Astrocyte of the cerebellum (primary cell): ENCODE measurements around the gene FOLR2.

Experiments used
- DNase-seq: peaks from one replicate; pipeline ENCODE4 v3.0.0-alpha.2; 2011; ENCODE audit warnings: low read depth
- H3K4me3 ChIP-seq: 2 replicates; pipeline ENCODE4 v1.5.1; 2011; ENCODE audit warnings: mild to moderate bottlenecking, low read depth, low read length, moderate library complexity
- in situ Hi-C: cut with HindIII; loops from 2 replicates; pipeline ENCODE4 v1.10.0; 2017; ENCODE audit warnings: low sequenced_read_pairs
- TF ChIP-seq, protein P1 (sequence below): IDR thresholded peaks from 2 replicates; pipeline ENCODE4 v1.5.1; 2012; ENCODE audit warnings: low read length, low read depth, moderate library complexity, mild to moderate bottlenecking; ENCODE audit errors: missing control alignments

Gene FOLR2

GRCh38 chr11:72244060-72244360, 27.4 kb downstream of the FOLR2 start, which contains the start of gene PHOX2A:
TSS of gene PHOX2A (minus strand) at chr11:72244176. CDS start at chr11:72244004, 172 bp downstream.
- in situ Hi-C loops: loop anchor here (10.0 kb wide), 1 partner anchor 101 kb away; no protein-coding TSS in a partner anchor
- DNase-seq: no peak
- TF ChIP-seq, protein P1, sequence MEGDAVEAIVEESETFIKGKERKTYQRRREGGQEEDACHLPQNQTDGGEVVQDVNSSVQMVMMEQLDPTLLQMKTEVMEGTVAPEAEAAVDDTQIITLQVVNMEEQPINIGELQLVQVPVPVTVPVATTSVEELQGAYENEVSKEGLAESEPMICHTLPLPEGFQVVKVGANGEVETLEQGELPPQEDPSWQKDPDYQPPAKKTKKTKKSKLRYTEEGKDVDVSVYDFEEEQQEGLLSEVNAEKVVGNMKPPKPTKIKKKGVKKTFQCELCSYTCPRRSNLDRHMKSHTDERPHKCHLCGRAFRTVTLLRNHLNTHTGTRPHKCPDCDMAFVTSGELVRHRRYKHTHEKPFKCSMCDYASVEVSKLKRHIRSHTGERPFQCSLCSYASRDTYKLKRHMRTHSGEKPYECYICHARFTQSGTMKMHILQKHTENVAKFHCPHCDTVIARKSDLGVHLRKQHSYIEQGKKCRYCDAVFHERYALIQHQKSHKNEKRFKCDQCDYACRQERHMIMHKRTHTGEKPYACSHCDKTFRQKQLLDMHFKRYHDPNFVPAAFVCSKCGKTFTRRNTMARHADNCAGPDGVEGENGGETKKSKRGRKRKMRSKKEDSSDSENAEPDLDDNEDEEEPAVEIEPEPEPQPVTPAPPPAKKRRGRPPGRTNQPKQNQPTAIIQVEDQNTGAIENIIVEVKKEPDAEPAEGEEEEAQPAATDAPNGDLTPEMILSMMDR: no peak
- peak within 1 kb of the TSS; percentile 9 for H3K4me3 ChIP-seq

GRCh38 chr11:72244361-72245262, 28.0 kb downstream of the FOLR2 start:
- TF ChIP-seq, protein P1: no peak
- H3K4me3 ChIP-seq: peak overlapping the region; percentile 9
- DNase-seq: no peak
- in situ Hi-C loops: loop anchor here (10.0 kb wide), 1 partner anchor 100 kb away; no protein-coding TSS in a partner anchor

- H3K4me3 ChIP-seq: no peak overlapping the region
- TF ChIP-seq, protein P1: no peak
- in situ Hi-C loops: loop anchor here (10.0 kb wide), 1 partner anchor 99 kb away; no protein-coding TSS in a partner anchor
Observed at GRCh38 chr11:72245263-72245816, 28.7 kb downstream of the FOLR2 start.

DNA sequence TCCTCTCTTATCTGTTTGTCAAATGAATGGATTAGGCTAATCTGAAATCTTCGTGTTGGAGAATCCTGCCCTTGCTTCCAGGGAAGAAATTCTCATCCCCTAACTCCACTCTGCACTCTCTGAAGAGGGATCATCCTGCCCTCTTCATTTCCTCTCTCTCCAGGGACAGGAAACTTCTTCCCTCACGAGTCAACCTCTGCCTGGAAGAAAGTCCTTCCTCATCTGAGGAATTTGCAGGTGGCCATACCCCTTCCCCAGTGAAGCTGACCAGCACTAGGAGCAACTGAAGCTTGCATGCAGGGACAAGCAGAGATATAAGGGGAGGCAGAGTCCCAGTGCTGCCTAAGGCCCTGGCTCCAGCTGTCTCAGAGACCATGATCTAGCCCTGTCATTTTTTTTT, 31.0 kb downstream of the FOLR2 start:
- no peak for DNase-seq
- TF ChIP-seq, protein P1: no peak
- H3K4me3 ChIP-seq: no peak overlapping the region
- in situ Hi-C loops: loop anchor here (10.0 kb wide), 1 partner anchor 97 kb away; no protein-coding TSS in a partner anchor

More at GRCh38 chr11:72245263-72245816, 28.7 kb downstream of the FOLR2 start:
- DNase-seq: no peak

GRCh38 chr11:72249961-72250360, 33.4 kb downstream of the FOLR2 start:
- DNase-seq: no peak
- TF ChIP-seq, protein P1: no peak
- no peak overlapping the region for H3K4me3 ChIP-seq
- in situ Hi-C loops: loop anchor here (10.0 kb wide), 1 partner anchor 95 kb away; no protein-coding TSS in a partner anchor

DNA sequence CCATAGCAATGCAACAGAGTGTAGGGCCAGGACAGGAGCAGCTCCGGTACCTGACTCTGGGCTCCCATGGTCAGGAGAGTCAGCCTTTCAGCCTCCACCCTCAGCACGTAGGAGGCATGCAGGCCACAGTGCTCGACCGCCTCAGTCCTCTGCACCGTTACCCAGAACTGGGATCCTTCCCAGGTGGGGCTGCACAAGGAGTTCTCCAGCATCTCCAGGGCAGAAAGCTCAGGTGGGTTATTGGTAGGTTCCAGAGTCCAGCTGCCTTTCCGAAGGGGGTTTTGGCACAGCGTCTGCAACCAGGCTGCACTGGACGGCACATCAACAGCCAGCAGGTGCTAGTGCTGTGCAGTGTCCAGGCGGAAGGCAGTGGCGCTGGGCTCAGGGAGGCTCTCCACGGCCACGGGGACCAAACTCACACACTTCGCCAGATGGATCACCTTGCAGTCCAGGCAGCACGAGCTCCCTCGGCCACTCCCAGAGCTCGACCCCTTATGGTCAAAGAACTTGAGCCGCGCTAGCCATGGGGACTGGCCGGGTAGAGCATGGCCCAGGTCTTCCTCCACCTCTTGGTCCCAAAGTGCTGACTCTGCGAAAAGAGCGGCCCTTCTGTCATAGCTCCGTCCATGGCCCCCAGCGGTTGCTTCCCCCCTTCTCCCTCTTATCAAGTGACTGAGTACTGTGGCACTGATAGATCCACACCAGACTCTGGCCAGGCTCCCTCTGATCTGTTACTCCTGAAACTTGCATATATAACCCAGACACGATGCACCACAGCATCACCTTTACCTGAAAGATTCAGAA, 34.3 kb downstream of the FOLR2 start:
- H3K4me3 ChIP-seq: no peak overlapping the region
- in situ Hi-C loops: no loop called here
- TF ChIP-seq, protein P1: no peak
- DNase-seq: no peak
